SK-N-MC (cell line): Measurements from ENCODE around the gene CLCF1.

Source experiments
- EZH2 ChIP-seq: fragments of 200-600 bp; sonication (generic); IDR thresholded peaks from one replicate; pipeline ENCODE4 v1.6.1; 2017; ENCODE audit warnings: antibody characterized with exemption
- POLR2AphosphoS5 ChIP-seq: IDR thresholded peaks from 2 replicates; pipeline ENCODE4 v1.6.1; 2012; ENCODE audit warnings: mild to moderate bottlenecking, low read depth, low read length, borderline replicate concordance

DNA sequence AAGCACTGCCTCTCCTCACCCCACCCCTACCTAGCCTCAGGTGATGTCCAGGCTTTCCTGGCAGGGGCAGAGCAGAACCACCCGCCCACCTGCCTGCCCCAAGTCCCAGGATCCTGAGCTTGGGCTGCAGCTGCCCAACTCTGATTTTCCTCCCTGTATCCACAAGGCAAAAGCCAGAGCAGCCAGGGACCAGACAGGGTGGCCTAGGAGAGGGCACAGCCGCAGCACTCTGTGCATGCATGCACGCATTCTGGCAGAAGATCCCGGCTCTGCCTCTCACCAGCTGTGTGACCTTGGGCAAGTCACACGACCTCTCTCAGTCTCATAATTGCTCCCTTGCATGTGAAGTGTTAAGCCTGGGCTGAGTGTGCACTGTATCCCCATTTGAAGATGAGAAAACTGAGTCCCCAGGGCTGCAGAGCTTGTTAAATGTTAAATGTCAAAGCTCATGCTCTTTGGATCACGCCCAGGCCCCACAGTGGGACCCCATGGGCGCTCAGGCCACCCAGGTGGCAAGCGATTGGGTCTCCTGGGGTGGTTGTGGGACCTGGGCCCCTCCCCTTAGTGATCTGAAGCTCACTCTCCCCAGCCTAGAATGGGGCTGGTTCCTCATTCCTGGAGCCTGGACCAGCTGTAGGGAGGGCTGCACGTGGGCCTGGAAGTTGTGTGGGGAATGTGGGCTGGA is 39.2 kb upstream of the CLCF1 start:
- no peak for TF ChIP-seq POLR2AphosphoS5
- no peak for TF ChIP-seq EZH2
